Stimulated activated naive B cell treated with anti-CD40 and anti-IgM and Interleukin-4, amounts not matched to agents 10 μg/mL and 1 μg/mL and 100 μg/mL, for 72 hours (primary cell): ENCODE measurements around the gene BUB1.
"Not testable (repeated sequence)": the region's sequence is repeated elsewhere in the genome, so short reads cannot be mapped to it uniquely, and the experiment has no call there.

ENCODE experiments used
- ATAC-seq, 2 donors: fragments of 150-1000 bp; cut with Tn5 transposase; replicated peaks; 2 replicates each; pipeline ENCODE4 v1.10.0; 2021; ENCODE audit warnings: moderate library complexity in 1 of 2
- DNase-seq: peaks from one replicate; pipeline ENCODE4 v3.0.0; 2021
- H3K27ac Mint-ChIP-seq: one replicate; pipeline ENCODE4 v1.8.0; 2022; ENCODE audit warnings: mild to moderate bottlenecking, mixed read lengths
- H3K27me3 Mint-ChIP-seq, 2 donors: one replicate each; pipeline ENCODE4 v1.8.0; 2022; ENCODE audit warnings: mixed read lengths in 2 of 2
- H3K36me3 Mint-ChIP-seq, 2 donors: one replicate each; pipeline ENCODE4 v1.8.0; 2022; ENCODE audit warnings: mixed read lengths in 2 of 2, mild to moderate bottlenecking in 1 of 2
- H3K4me1 Mint-ChIP-seq, 2 donors: one replicate each; pipeline ENCODE4 v1.8.0; 2022; ENCODE audit warnings: mixed read lengths in 2 of 2, mild to moderate bottlenecking in 1 of 2
- H3K4me3 Mint-ChIP-seq, 2 donors: one replicate each; pipeline ENCODE4 v1.8.0; 2022; ENCODE audit warnings: mild to moderate bottlenecking in 2 of 2, mixed read lengths in 2 of 2, moderate library complexity in 1 of 2
- H3K9me3 Mint-ChIP-seq, 2 donors: one replicate each; pipeline ENCODE4 v1.8.0; 2022; ENCODE audit warnings: mixed read lengths in 2 of 2, mild to moderate bottlenecking in 1 of 2

BUB1 gene

GRCh38 chr2:110610613-110611250 lies 67.1 kb downstream of the BUB1 start:
- H3K9me3 Mint-ChIP-seq, DNase-seq, H3K4me3 Mint-ChIP-seq, H3K27me3 Mint-ChIP-seq, H3K27ac Mint-ChIP-seq, H3K4me1 Mint-ChIP-seq, H3K36me3 Mint-ChIP-seq: not testable (repeated sequence)
- peak; percentile 55 to 71 for ATAC-seq

- ATAC-seq = peak; percentile 73 to 81
- H3K9me3 Mint-ChIP-seq, H3K27me3 Mint-ChIP-seq, H3K27ac Mint-ChIP-seq, H3K4me1 Mint-ChIP-seq, DNase-seq, H3K36me3 Mint-ChIP-seq, H3K4me3 Mint-ChIP-seq: not testable (repeated sequence)
Observed at GRCh38 chr2:110609843-110610612, 67.8 kb downstream of the BUB1 start.

- not testable (repeated sequence) for H3K27ac Mint-ChIP-seq, H3K9me3 Mint-ChIP-seq, DNase-seq, H3K36me3 Mint-ChIP-seq, H3K27me3 Mint-ChIP-seq, H3K4me1 Mint-ChIP-seq, H3K4me3 Mint-ChIP-seq
- ATAC-seq = peak in 1 of 2 donors; percentile 25
Observed at GRCh38 chr2:110608788-110609502, 68.9 kb downstream of the BUB1 start.

- H3K4me1 Mint-ChIP-seq, ATAC-seq, H3K9me3 Mint-ChIP-seq, DNase-seq, H3K27me3 Mint-ChIP-seq, H3K36me3 Mint-ChIP-seq, H3K27ac Mint-ChIP-seq, H3K4me3 Mint-ChIP-seq: not testable (repeated sequence)
Observed at GRCh38 chr2:110605057-110605456, 72.8 kb downstream of the BUB1 start.

- not testable (repeated sequence) for H3K9me3 Mint-ChIP-seq, H3K4me1 Mint-ChIP-seq, H3K27me3 Mint-ChIP-seq, ATAC-seq, H3K4me3 Mint-ChIP-seq, H3K36me3 Mint-ChIP-seq, H3K27ac Mint-ChIP-seq, DNase-seq
Observed at GRCh38 chr2:110603917-110604591, 73.8 kb downstream of the BUB1 start.

- not testable (repeated sequence) for H3K36me3 Mint-ChIP-seq, H3K27me3 Mint-ChIP-seq, H3K9me3 Mint-ChIP-seq, H3K4me1 Mint-ChIP-seq, H3K27ac Mint-ChIP-seq, H3K4me3 Mint-ChIP-seq, DNase-seq, ATAC-seq
Observed at GRCh38 chr2:110602139-110602538, 75.7 kb downstream of the BUB1 start.

GRCh38 chr2:110591973-110592372 lies 85.9 kb downstream of the BUB1 start:
- not testable (repeated sequence) for H3K27ac Mint-ChIP-seq, DNase-seq, H3K27me3 Mint-ChIP-seq, ATAC-seq, H3K36me3 Mint-ChIP-seq, H3K4me1 Mint-ChIP-seq, H3K4me3 Mint-ChIP-seq, H3K9me3 Mint-ChIP-seq

GRCh38 chr2:110589677-110590330 lies 88.1 kb downstream of the BUB1 start:
- not testable (repeated sequence) for H3K27me3 Mint-ChIP-seq, H3K9me3 Mint-ChIP-seq, H3K27ac Mint-ChIP-seq, DNase-seq, H3K36me3 Mint-ChIP-seq, H3K4me1 Mint-ChIP-seq, ATAC-seq, H3K4me3 Mint-ChIP-seq

GRCh38 chr2:110588520-110588919 lies 89.3 kb downstream of the BUB1 start:
- H3K9me3 Mint-ChIP-seq, H3K4me1 Mint-ChIP-seq, H3K27ac Mint-ChIP-seq, H3K27me3 Mint-ChIP-seq, DNase-seq, H3K4me3 Mint-ChIP-seq, H3K36me3 Mint-ChIP-seq, ATAC-seq: not testable (repeated sequence)
